A549 treated with GW870086 at 1 μM for 4 hours (cell line): ENCODE measurements around the gene CTF1. TPM values are rescaled to one million over a fixed set of nuclear protein-coding genes. Genes with fewer than 3 reads are reported as not detected.

ENCODE experiments used
- total RNA-seq: library from RNA; stranded (reverse); fragments of 200-300 nt; extraction: Qiagen RNA extraction; gene quantifications from 5 replicates; pipeline ENCODE4 v1.2.3, GENCODE V29; 2022; ENCODE audit warnings: low read depth

CTF1 gene, protein sequence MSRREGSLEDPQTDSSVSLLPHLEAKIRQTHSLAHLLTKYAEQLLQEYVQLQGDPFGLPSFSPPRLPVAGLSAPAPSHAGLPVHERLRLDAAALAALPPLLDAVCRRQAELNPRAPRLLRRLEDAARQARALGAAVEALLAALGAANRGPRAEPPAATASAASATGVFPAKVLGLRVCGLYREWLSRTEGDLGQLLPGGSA
- total RNA-seq = 0.13 to 0.39 TPM (median 0.23 TPM) in 4 of 5 replicates, not detected in the other

DNA sequence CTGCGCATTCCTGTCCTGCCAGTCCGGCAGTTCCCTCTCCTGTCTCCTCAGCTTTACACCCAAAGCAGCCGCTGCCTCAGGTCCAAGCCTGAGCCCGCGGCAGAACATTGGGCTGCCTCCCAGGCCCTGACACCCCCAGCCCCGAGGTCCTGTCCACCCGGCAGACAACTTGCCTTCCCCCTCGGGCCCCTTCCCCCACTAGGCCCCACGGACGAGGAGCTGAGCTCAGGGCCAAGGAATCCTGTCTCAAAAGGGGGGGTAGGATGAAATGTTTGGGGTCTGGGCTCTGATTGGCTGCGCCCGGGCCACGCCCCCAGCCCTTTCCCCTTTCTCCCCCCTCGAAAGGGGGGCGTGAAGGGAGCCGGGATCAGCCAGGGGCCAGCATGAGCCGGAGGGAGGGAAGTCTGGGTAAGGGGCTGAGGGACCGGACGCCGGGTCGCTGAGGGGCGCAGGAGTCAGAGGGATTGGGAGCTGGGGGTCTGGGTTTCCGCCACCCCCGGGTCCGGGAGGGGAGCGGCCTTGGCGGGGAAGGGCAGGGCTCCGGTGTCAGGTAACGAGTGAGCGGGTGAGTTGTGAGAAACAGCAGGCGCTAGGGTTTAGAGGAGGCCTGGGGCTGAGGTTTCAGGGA lies at the start of gene CTF1:
TSS of gene CTF1 (plus strand) at position 354 of the 628 bp plus-strand sequence. CDS start at position 384, 30 bp downstream.

DNA sequence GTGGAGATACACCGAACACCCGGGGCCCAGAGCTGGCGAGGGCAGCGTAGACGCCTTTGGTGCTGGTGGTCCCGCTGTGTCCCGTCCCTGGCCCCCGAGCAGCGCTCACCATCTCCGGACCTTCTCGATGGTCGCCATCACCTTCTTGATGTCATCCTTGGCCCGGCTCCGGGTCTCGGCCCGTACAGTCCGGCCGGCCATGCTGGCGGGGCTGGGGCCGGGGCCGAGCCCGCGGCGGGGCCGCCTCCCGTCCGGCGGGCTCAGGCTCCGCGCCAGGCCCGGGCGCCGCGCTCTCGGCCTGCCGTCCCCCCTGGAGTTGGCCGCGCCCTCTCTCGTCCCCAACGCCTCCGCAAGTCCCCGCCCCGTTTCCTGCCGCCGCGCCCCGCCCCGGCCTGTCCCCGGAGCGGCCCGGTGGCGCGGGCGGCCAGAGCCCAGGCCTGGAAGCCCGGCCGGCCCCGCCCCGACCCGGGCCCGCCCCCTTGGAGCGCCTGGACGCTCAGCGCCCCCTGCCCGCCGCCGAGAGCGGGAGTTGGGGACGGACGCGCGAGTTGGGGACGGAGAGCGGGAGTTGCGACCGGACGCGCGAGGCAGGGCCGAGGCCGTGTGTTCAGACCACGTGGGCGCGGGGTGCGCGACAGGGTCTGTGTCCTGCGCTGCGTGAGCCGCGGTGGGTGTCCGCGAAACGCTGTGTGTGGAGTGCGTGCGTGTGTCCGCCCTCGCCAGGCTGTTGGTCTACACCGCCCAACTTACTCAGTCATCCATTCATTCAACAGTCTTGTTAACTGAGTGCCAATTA lies 2.5 kb upstream of the CTF1 start, which contains the start of gene BCL7C:
TSS of gene BCL7C (minus strand) at position 334 of the 796 bp plus-strand sequence. CDS start at position 201, 133 bp downstream.

DNA sequence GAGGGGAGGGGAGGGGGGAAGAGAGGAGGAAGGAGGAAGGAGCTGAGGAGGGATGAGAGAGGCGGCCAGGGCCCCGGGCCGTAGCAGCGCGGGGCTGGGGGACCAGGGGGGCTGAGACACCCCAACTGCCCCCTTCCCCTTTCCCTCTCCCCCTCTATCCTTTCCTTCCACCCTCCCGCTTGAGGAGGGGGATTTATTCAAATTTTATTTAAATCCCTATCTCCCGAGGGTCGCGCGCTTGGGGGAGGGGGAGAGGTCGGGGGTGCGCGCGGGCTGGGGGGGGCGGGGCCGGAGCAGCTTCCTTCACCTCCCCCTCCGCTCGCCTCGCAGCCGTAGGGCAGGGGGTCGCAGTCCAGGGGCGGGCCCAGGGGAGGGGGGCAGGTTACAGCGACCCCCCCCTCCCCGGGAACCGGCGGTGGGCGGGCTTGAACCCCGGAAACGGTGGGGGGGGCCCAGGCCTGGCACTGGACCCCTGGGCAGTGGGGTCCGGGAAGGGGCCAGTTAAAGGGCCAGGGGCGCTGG lies 27.2 kb downstream of the CTF1 start, which contains the start of gene FBXL19:
TSS of gene FBXL19 (plus strand) at position 19 of the 522 bp plus-strand sequence. CDS start 2,183 bp downstream, outside the sequence.

DNA sequence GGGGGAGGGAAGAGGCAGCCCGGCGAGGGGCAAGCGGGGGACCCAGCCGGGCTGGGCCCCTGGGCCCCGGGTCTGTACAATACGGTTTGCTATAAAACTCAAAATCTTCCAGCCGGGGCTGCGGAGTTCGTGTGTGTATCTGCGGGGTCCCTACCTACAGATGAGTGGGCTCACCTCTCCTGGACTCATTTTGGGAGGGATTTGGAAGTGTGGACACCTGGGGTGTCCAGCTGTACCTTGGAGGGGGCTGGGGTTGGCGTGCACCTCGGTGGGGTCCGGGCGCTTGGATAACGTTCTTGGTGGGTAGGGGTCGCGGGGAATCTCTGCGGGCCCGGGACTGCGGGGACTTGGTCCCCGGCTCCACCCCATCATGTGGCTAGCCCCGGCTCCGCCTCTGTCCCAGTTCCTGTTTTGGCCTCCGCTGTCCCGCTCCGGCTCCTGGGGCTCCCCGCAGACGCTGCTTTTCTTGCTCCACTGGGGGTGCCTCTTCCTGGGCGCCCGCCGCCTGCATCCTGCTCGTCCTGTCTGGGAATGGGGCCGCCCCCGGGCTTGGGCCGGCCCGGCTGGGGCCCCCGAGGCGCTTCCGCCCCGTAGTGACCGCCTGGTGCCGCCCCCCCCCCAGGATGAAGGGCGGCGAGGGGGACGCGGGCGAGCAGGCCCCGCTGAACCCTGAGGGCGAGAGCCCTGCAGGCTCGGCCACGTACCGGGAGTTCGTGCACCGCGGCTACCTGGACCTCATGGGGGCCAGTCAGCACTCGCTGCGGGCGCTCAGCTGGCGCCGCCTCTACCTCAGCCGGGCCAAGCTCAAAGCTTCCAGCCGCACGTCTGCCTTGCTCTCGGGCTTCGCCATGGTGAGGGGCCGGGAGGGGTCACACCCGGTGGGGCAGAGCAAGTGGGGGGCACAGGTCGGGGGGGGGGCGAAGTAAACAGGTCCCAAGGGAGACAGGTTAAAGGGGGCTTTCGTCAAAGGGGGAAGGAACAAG lies 52.5 kb downstream of the CTF1 start, which contains the start of gene ORAI3:
TSS of gene ORAI3 (plus strand) at position 402 of the 983 bp plus-strand sequence. CDS start at position 624, 222 bp downstream.

Other genes with a start within 250 kb of the CTF1 start
- gene PRR14, start 245.7 kb upstream of the CTF1 start, total RNA-seq = 20.5 to 24.8 TPM (median 22.6 TPM) in 5 replicates
- 29.0 to 42.4 TPM (median 40.9 TPM) in 5 replicates for gene FBRS, start 238.2 kb upstream of the CTF1 start, total RNA-seq
- gene SRCAP, start 197.4 kb upstream of the CTF1 start, total RNA-seq = 10.9 to 27.0 TPM (median 21.2 TPM) in 5 replicates
- 23.5 to 29.4 TPM (median 28.8 TPM) in 5 replicates for gene PHKG2, start 148.2 kb upstream of the CTF1 start, total RNA-seq
- 5.6 to 9.2 TPM (median 7.7 TPM) in 5 replicates for gene CFAP119, start 134.6 kb upstream of the CTF1 start, total RNA-seq
- gene RNF40, start 134.3 kb upstream of the CTF1 start, total RNA-seq = 71.8 to 88.1 TPM (median 83.4 TPM) in 5 replicates
- gene ZNF629, start 109.4 kb upstream of the CTF1 start, total RNA-seq = 15.4 to 18.3 TPM (median 18.0 TPM) in 5 replicates
- gene BCL7C, start 2.5 kb upstream of the CTF1 start, total RNA-seq = 26.1 to 42.8 TPM (median 37.7 TPM) in 5 replicates
- gene FBXL19, start 27.0 kb downstream of the CTF1 start, total RNA-seq = 12.9 to 20.9 TPM (median 19.0 TPM) in 5 replicates
- 10.0 to 14.0 TPM (median 12.7 TPM) in 5 replicates for gene ORAI3, start 52.5 kb downstream of the CTF1 start, total RNA-seq
- gene SETD1A, start 61.1 kb downstream of the CTF1 start, total RNA-seq = 13.9 to 22.3 TPM (median 19.3 TPM) in 5 replicates
- gene HSD3B7, start 88.6 kb downstream of the CTF1 start, total RNA-seq = 14.0 to 17.1 TPM (median 14.3 TPM) in 5 replicates
- 1.5 to 2.2 TPM (median 2.0 TPM) in 5 replicates for gene STX1B, start 114.0 kb downstream of the CTF1 start, total RNA-seq
- gene STX4, start 136.9 kb downstream of the CTF1 start, total RNA-seq = 57.2 to 70.6 TPM (median 65.1 TPM) in 5 replicates
- 12.1 to 21.1 TPM (median 15.1 TPM) in 5 replicates for gene ZNF668, start 177.6 kb downstream of the CTF1 start, total RNA-seq
- gene ZNF646, start 177.8 kb downstream of the CTF1 start, total RNA-seq = 8.4 to 10.9 TPM (median 10.0 TPM) in 5 replicates
- gene PRSS53, start 192.3 kb downstream of the CTF1 start, total RNA-seq = 1.00 to 2.0 TPM (median 1.1 TPM) in 5 replicates
- 105 to 143 TPM (median 141 TPM) in 5 replicates for gene VKORC1, start 198.2 kb downstream of the CTF1 start, total RNA-seq
- gene BCKDK, start 211.8 kb downstream of the CTF1 start, total RNA-seq = 39.1 to 56.9 TPM (median 51.7 TPM) in 5 replicates
- 41.4 to 47.3 TPM (median 43.6 TPM) in 5 replicates for gene KAT8, start 221.1 kb downstream of the CTF1 start, total RNA-seq
- gene PRSS8, start 239.1 kb downstream of the CTF1 start, total RNA-seq = 0.72 to 1.1 TPM (median 0.85 TPM) in 5 replicates